ENCODE measurements around the gene CASQ2. TPM values are rescaled to one million over a fixed set of nuclear protein-coding genes. Genes with fewer than 3 reads are reported as not detected.

CASQ2 gene
- total RNA-seq, 4 donors from 2014 or later = 5.9 to 11.2 (median 9.4) TPM

- WGBS, 2 donors (ENCODE audit: low coverage in 1 of 2) = 80 to 93% methylated on average over 2 to 4 of the region's 4 CpGs
- Histone ChIP-seq H3K4me3 (no peak overlapping the region), H3K4me1 (peaks cover 8 to 21% (median 16%) of the 10 kb centered on the region in 4 donors), H3K27me3 (no peaks in the 10 kb centered on the region), H3K36me3 (peaks cover 0 to 17% (median 7%) of the 10 kb centered on the region in 4 donors), H3K9me3 (no peaks in the 10 kb centered on the region), H3K27ac (no peak overlapping the region)
- DNase-seq = no peak
- intact Hi-C loops (cut with DNase I; ENCODE audit: low total_unique reads) (no loop called here), in situ Hi-C loops (cut with MboI; ENCODE audit: low pct_ligation_motif_present in 1 of 4, low pct_unique_long_range_greater_than_20kb in 1 of 4, low sequenced_read_pairs in 3 of 4) (no loop called here)
- TF ChIP-seq POLR2AphosphoS5 (IDR thresholded peaks at IDR 0.05) (no peak), CTCF (IDR thresholded peaks at IDR 0.05) (no peak), EP300 (IDR thresholded peaks at IDR 0.05; ENCODE audit: low read depth) (no peak), POLR2A (IDR thresholded peaks at IDR 0.05) (no peak)
These were observed 101.8 kb downstream of the CASQ2 start for GRCh38 chr1:115666702-115667101.

GRCh38 chr1:115666206-115666605 lies 102.3 kb downstream of the CASQ2 start:
- 89% methylated on average over 6 of the region's 6 CpGs; no CpG with 5 or more reads in 1 of the 2 donors for WGBS, 2 donors (ENCODE audit: low coverage in 1 of 2)
- Histone ChIP-seq H3K4me3 (no peak overlapping the region), H3K9me3 (no peaks in the 10 kb centered on the region), H3K27ac (no peak overlapping the region), H3K36me3 (peaks cover 0 to 18% (median 7%) of the 10 kb centered on the region in 4 donors), H3K4me1 (peaks cover 5 to 16% (median 13%) of the 10 kb centered on the region in 4 donors), H3K27me3 (no peaks in the 10 kb centered on the region)
- in situ Hi-C loops (cut with MboI; ENCODE audit: low pct_ligation_motif_present in 1 of 4, low pct_unique_long_range_greater_than_20kb in 1 of 4, low sequenced_read_pairs in 3 of 4) (no loop called here), intact Hi-C loops (cut with DNase I; ENCODE audit: low total_unique reads) (no loop called here)
- DNase-seq = no peak
- no peak for TF ChIP-seq POLR2AphosphoS5 (IDR thresholded peaks at IDR 0.05)
- no peak for TF ChIP-seq POLR2A (IDR thresholded peaks at IDR 0.05)
- no peak for TF ChIP-seq CTCF (IDR thresholded peaks at IDR 0.05)
- TF ChIP-seq EP300 (IDR thresholded peaks at IDR 0.05; ENCODE audit: low read depth) = no peak

- Histone ChIP-seq H3K27ac (no peak overlapping the region), H3K4me3 (no peak overlapping the region), H3K4me1 (peaks cover 0 to 9% (median 6%) of the 10 kb centered on the region in 4 donors), H3K27me3 (no peaks in the 10 kb centered on the region), H3K36me3 (peaks cover 0 to 25% (median 7%) of the 10 kb centered on the region in 4 donors), H3K9me3 (no peaks in the 10 kb centered on the region)
- in situ Hi-C loops (cut with MboI; ENCODE audit: low pct_ligation_motif_present in 1 of 4, low pct_unique_long_range_greater_than_20kb in 1 of 4, low sequenced_read_pairs in 3 of 4) = no loop called here
- peak; percentile 48 for DNase-seq
- intact Hi-C loops (cut with DNase I; ENCODE audit: low total_unique reads) = no loop called here
- no peak for TF ChIP-seq POLR2A (IDR thresholded peaks at IDR 0.05)
- no peak for TF ChIP-seq EP300 (IDR thresholded peaks at IDR 0.05; ENCODE audit: low read depth)
- no peak for TF ChIP-seq POLR2AphosphoS5 (IDR thresholded peaks at IDR 0.05)
- no peak for TF ChIP-seq CTCF (IDR thresholded peaks at IDR 0.05)
- WGBS, 2 donors (ENCODE audit: low coverage in 1 of 2) = 74% methylated on average over 6 of the region's 7 CpGs; no CpG with 5 or more reads in 1 of the 2 donors
These were observed 103.0 kb downstream of the CASQ2 start for GRCh38 chr1:115665319-115666096.

GRCh38 chr1:115661157-115661556 lies 107.4 kb downstream of the CASQ2 start:
- no peaks in the 10 kb centered on the region for H3K27me3 ChIP-seq
- H3K27ac ChIP-seq = no peak overlapping the region
- DNase-seq = no peak
- in situ Hi-C loops (cut with MboI; ENCODE audit: low pct_ligation_motif_present in 1 of 4, low pct_unique_long_range_greater_than_20kb in 1 of 4, low sequenced_read_pairs in 3 of 4) = no loop called here
- no peaks in the 10 kb centered on the region for H3K9me3 ChIP-seq
- no peak overlapping the region for H3K4me3 ChIP-seq
- WGBS, 2 donors (ENCODE audit: low coverage in 1 of 2) = 95 to 100% methylated on average over 1 of the region's 1 CpG
- no peaks in the 10 kb centered on the region for H3K4me1 ChIP-seq
- H3K36me3 ChIP-seq = peaks cover 0 to 33% (median 7%) of the 10 kb centered on the region in 4 donors
- TF ChIP-seq CTCF (IDR thresholded peaks at IDR 0.05) = no peak
- no peak for TF ChIP-seq POLR2AphosphoS5 (IDR thresholded peaks at IDR 0.05)
- TF ChIP-seq EP300 (IDR thresholded peaks at IDR 0.05; ENCODE audit: low read depth) = no peak
- no peak for TF ChIP-seq POLR2A (IDR thresholded peaks at IDR 0.05)
- intact Hi-C loops (cut with DNase I; ENCODE audit: low total_unique reads) = no loop called here

Measured in transverse colon (tissue), 4 donors.